HepG2 (cell line): ENCODE measurements around the gene LSM2. TPM values are rescaled to one million over a fixed set of nuclear protein-coding genes. Genes with fewer than 3 reads are reported as not detected.
A peak's percentile ranks its signal among the peaks of the same experiment; 100 is the strongest.

Experiments
- CEBPB ChIP-seq: IDR thresholded peaks from 2 replicates; pipeline ENCODE4 v1.6.1; 2011; ENCODE audit warnings: low read depth, low read length, improper control_type of control experiment, borderline replicate concordance
- DMAP1 ChIP-seq: IDR thresholded peaks from 2 replicates; pipeline ENCODE4 v1.6.1; 2016
- FUBP1 ChIP-seq: sonication (generic); formaldehyde crosslinking; IDR thresholded peaks from 2 replicates; pipeline ENCODE4 v1.5.1; 2020; ENCODE audit warnings: missing genetic modification reagents, mild to moderate bottlenecking, borderline replicate concordance
- GPBP1L1 ChIP-seq: sonication (generic); formaldehyde crosslinking; IDR thresholded peaks from 2 replicates; pipeline ENCODE4 v1.5.0; 2020; ENCODE audit warnings: mild to moderate bottlenecking, missing genetic modification reagents
- MAX ChIP-seq: IDR thresholded peaks from 2 replicates; pipeline ENCODE4 v1.6.1; 2012; ENCODE audit warnings: inconsistent platforms
- MBNL3 ChIP-seq: fragments of 250-450 bp; sonication (Bioruptor Pico); conservative IDR thresholded peaks from 2 replicates; pipeline ENCODE4 v1.8.0; 2022; ENCODE audit warnings: mild to moderate bottlenecking, inconsistent platforms
- MED13 ChIP-seq: sonication (generic); formaldehyde crosslinking; IDR thresholded peaks from 2 replicates; pipeline ENCODE4 v1.5.0; 2020; ENCODE audit warnings: missing genetic modification reagents
- MXD4 ChIP-seq: IDR thresholded peaks from 2 replicates; pipeline ENCODE4 v1.6.1; 2016; ENCODE audit warnings: mild to moderate bottlenecking, missing biosample characterization, missing genetic modification reagents
- NFE2L2 ChIP-seq: fragments of 150-350 bp; IDR thresholded peaks from 2 replicates; pipeline ENCODE4 v1.6.1; 2014; ENCODE audit warnings: low read length
- PHF20 ChIP-seq: sonication (generic); formaldehyde crosslinking; IDR thresholded peaks from 2 replicates; pipeline ENCODE4 v1.5.0; 2020; ENCODE audit warnings: mild to moderate bottlenecking, missing genetic modification reagents
- SMAD3 ChIP-seq: sonication (generic); formaldehyde crosslinking; IDR thresholded peaks from 2 replicates; pipeline ENCODE4 v1.4.0; 2020; ENCODE audit warnings: missing genetic modification reagents
- TEF ChIP-seq: sonication (generic); formaldehyde crosslinking; IDR thresholded peaks from 2 replicates; pipeline ENCODE4 v1.5.0; 2020; ENCODE audit warnings: missing genetic modification reagents
- ZBTB7B ChIP-seq: sonication (generic); formaldehyde crosslinking; IDR thresholded peaks from 2 replicates; pipeline ENCODE4 v1.4.0; 2020; ENCODE audit warnings: missing genetic modification reagents
- ZGPAT ChIP-seq: IDR thresholded peaks from 2 replicates; pipeline ENCODE4 v1.6.1; 2016; ENCODE audit warnings: mild to moderate bottlenecking
- ZNF354B ChIP-seq: sonication (generic); formaldehyde crosslinking; IDR thresholded peaks from 2 replicates; pipeline ENCODE4 v1.8.0; 2022; ENCODE audit warnings: mild to moderate bottlenecking, missing genetic modification reagents
- ZNF563 ChIP-seq: sonication (generic); formaldehyde crosslinking; IDR thresholded peaks from 2 replicates; pipeline ENCODE4 v1.8.0; 2022; ENCODE audit warnings: mild to moderate bottlenecking, moderate library complexity, missing genetic modification reagents
- ZNF687 ChIP-seq: sonication (generic); formaldehyde crosslinking; IDR thresholded peaks from 2 replicates; pipeline ENCODE4 v1.5.1; 2020; ENCODE audit warnings: mild to moderate bottlenecking, missing genetic modification reagents, moderate library complexity
- ZNF766 ChIP-seq: sonication (generic); formaldehyde crosslinking; IDR thresholded peaks from 2 replicates; pipeline ENCODE4 v1.5.0; 2020; ENCODE audit warnings: missing genetic modification reagents, borderline replicate concordance
- ZNF777 ChIP-seq: sonication (generic); formaldehyde crosslinking; IDR thresholded peaks from 2 replicates; pipeline ENCODE4 v1.4.0; 2020; ENCODE audit warnings: missing genetic modification reagents
- ZSCAN25 ChIP-seq: sonication (generic); formaldehyde crosslinking; IDR thresholded peaks from 2 replicates; pipeline ENCODE4 v1.8.0; 2022; ENCODE audit warnings: mild to moderate bottlenecking, missing genetic modification reagents
- polyA plus RNA-seq, 8 experiments: library from polyadenylated mRNA; depleted of rRNA in 3 of 8; stranded (reverse) in 7 of 8; unstranded in 1 of 8; fragments of >200 nt; fragmentation: Illumina TruSeq in 4 of 8; extraction: Trizol in 4 of 8; gene quantifications; 2 replicates each; pipeline versions ENCODE4 v1.2.1 to v1.2.3, GENCODE V29; 2011 to 2016; ENCODE audit warnings: low read depth in 4 of 8, missing spikeins in 1 of 8, mixed read lengths in 1 of 8; ENCODE audit not compliant: insufficient read depth in 1 of 8
- total RNA-seq, 5 experiments: library from RNA; depleted of rRNA; stranded (reverse); fragments of >200 nt; fragmentation: Illumina TruSeq; extraction: Trizol; gene quantifications; 2 replicates each; pipeline ENCODE4 v1.2.3, GENCODE V29; 2016; ENCODE audit warnings: low read depth in 1 of 5

The LSM2 gene
- total and polyA plus RNA-seq, 2 of the 13 experiments (the other 11 are each of a cell fraction or from before 2014, with no cell fraction given), result 69.4 to 90.5 TPM

GRCh38 chr6:31821301-31822035 lies 14.7 kb upstream of the LSM2 start (continued):
- TF ChIP-seq ZNF687 (CRISPR knock-in tag) (peak; percentile 71), ZNF766 (CRISPR knock-in tag) (no peak), FUBP1 (CRISPR knock-in tag) (no peak), ZNF354B (no peak), ZNF777 (CRISPR knock-in tag) (no peak), PHF20 (CRISPR knock-in tag) (no peak; the same call in 1 of the 2 replicates), MXD4 (CRISPR knock-in tag) (no peak; the same call in none of the 2 replicates), MBNL3 (CRISPR knock-in tag) (no peak), ZSCAN25 (no peak), MAX (no peak; the same call in none of the 2 replicates), DMAP1 (CRISPR knock-in tag) (no peak; the same call in 1 of the 2 replicates), SMAD3 (CRISPR knock-in tag) (peak; percentile 45; the same call in 1 of the 2 replicates), MED13 (CRISPR knock-in tag) (no peak), CEBPB (0 out of 2 replicates have a peak, but pooled peaks have one; percentile 5), ZBTB7B (CRISPR knock-in tag) (peak; percentile 18; the same call in 1 of the 2 replicates), ZGPAT (no peak), TEF (CRISPR knock-in tag) (no peak), ZNF563 (CRISPR knock-in tag) (no peak), GPBP1L1 (CRISPR knock-in tag) (no peak), NFE2L2 (no peak)
